Thyroid gland (tissue), 4 donors: Measurements from ENCODE around the gene DNAJC16.

Experiments used
- POLR2A ChIP-seq, 2 donors: fragments of 450-650 bp; IDR thresholded peaks; one replicate each; pipeline ENCODE4 v1.6.1; 2017; ENCODE audit warnings: antibody characterized with exemption in 2 of 2, mild to moderate bottlenecking in 2 of 2, moderate library complexity in 1 of 2
- TF ChIP-seq, protein P1 (sequence below), 6 experiments: fragments of 200-600 bp in 3 of 6; fragments of 450-650 bp in 3 of 6; sonication (generic) in 3 of 6; IDR thresholded peaks; one replicate each; pipeline ENCODE4 v1.5.1; 2016 to 2019; ENCODE audit warnings: antibody characterized with exemption in 6 of 6, mild to moderate bottlenecking in 2 of 6, inconsistent platforms in 1 of 6, moderate library complexity in 1 of 6

GRCh38 chr1:15477646-15478212 is 48.9 kb upstream of the DNAJC16 start:
- TF ChIP-seq, protein P1, sequence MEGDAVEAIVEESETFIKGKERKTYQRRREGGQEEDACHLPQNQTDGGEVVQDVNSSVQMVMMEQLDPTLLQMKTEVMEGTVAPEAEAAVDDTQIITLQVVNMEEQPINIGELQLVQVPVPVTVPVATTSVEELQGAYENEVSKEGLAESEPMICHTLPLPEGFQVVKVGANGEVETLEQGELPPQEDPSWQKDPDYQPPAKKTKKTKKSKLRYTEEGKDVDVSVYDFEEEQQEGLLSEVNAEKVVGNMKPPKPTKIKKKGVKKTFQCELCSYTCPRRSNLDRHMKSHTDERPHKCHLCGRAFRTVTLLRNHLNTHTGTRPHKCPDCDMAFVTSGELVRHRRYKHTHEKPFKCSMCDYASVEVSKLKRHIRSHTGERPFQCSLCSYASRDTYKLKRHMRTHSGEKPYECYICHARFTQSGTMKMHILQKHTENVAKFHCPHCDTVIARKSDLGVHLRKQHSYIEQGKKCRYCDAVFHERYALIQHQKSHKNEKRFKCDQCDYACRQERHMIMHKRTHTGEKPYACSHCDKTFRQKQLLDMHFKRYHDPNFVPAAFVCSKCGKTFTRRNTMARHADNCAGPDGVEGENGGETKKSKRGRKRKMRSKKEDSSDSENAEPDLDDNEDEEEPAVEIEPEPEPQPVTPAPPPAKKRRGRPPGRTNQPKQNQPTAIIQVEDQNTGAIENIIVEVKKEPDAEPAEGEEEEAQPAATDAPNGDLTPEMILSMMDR (IDR thresholded peaks at IDR 0.05) = no peak
- TF ChIP-seq POLR2A (IDR thresholded peaks at IDR 0.05) = no peak
